ENCODE data around the gene NT5E.

- no peak for TF ChIP-seq CTCF (IDR thresholded peaks at IDR 0.05; ENCODE audit: low read depth, low read length, missing input control)
- no peak for TF ChIP-seq MAX (IDR thresholded peaks at IDR 0.05)
- peak; percentile 37 for TF ChIP-seq TAF1 (conservative IDR thresholded peaks at IDR 0.05)
- no peak for TF ChIP-seq JUND (IDR thresholded peaks at IDR 0.05)
- peak in 1 of 2 donors; percentile 20 for TF ChIP-seq RAD21 (IDR thresholded peaks at IDR 0.05)
- no peak for TF ChIP-seq EGR1 (IDR thresholded peaks at IDR 0.05; ENCODE audit: low read depth in 2 of 2)
- no peak for TF ChIP-seq SP1 (IDR thresholded peaks at IDR 0.05)
- TF ChIP-seq GABPA (IDR thresholded peaks at IDR 0.05 in 1 of 2, conservative IDR thresholded peaks at IDR 0.05 in 1 of 2) = no peak
- TF ChIP-seq FOXA1 (IDR thresholded peaks at IDR 0.05) = no peak
- peak; percentile 58 for TF ChIP-seq YY1 (IDR thresholded peaks at IDR 0.05)
Measured at GRCh38 chr6:85449818-85450759, at the start of gene NT5E.
